ENCODE results near the gene STAG1.
"Not testable (repeated sequence)": the region's sequence is repeated elsewhere in the genome, so short reads cannot be mapped to it uniquely, and the experiment has no call there.

STAG1 gene

GRCh38 chr3:136490646-136491405 lies 261.4 kb downstream of the STAG1 start:
- DNase-seq: no peak

- no peak for DNase-seq
Observed at GRCh38 chr3:136485777-136486176, 266.4 kb downstream of the STAG1 start.

GRCh38 chr3:136476280-136476679 lies 275.9 kb downstream of the STAG1 start:
- DNase-seq: no peak

- DNase-seq: not testable (repeated sequence)
Observed at GRCh38 chr3:136474876-136475275, 277.3 kb downstream of the STAG1 start.

GRCh38 chr3:136473716-136474326 lies 278.4 kb downstream of the STAG1 start:
- DNase-seq: no peak

- DNase-seq: no peak
Observed at GRCh38 chr3:136465296-136465695, 286.9 kb downstream of the STAG1 start.

GRCh38 chr3:136464502-136464901 lies 287.7 kb downstream of the STAG1 start:
- no peak for DNase-seq

- no peak for DNase-seq
Observed at GRCh38 chr3:136463170-136463569, 289.0 kb downstream of the STAG1 start.

- no peak for DNase-seq
Observed at GRCh38 chr3:136457793-136458192, 294.4 kb downstream of the STAG1 start.

- no peak for DNase-seq
Observed at GRCh38 chr3:136456196-136456595, 296.0 kb downstream of the STAG1 start.

GRCh38 chr3:136444581-136444980 lies 307.6 kb downstream of the STAG1 start:
- DNase-seq: no peak

- DNase-seq: no peak
Observed at GRCh38 chr3:136437043-136437442, 315.1 kb downstream of the STAG1 start.

GRCh38 chr3:136434429-136434828 lies 317.7 kb downstream of the STAG1 start:
- no peak for DNase-seq

- no peak for DNase-seq
Observed at GRCh38 chr3:136432685-136433084, 319.5 kb downstream of the STAG1 start.

- DNase-seq: no peak
Observed at GRCh38 chr3:136428167-136428566, 324.0 kb downstream of the STAG1 start.

- no peak for DNase-seq
Observed at GRCh38 chr3:136427236-136427635, 324.9 kb downstream of the STAG1 start.

- no peak for DNase-seq
Observed at GRCh38 chr3:136414476-136414875, 337.7 kb downstream of the STAG1 start.

- DNase-seq: no peak
Observed at GRCh38 chr3:136412307-136412706, 339.9 kb downstream of the STAG1 start.

- DNase-seq: no peak
Observed at GRCh38 chr3:136409549-136409948, 342.6 kb downstream of the STAG1 start.

GRCh38 chr3:136404056-136404455 lies 348.1 kb downstream of the STAG1 start:
- no peak for DNase-seq

- no peak for DNase-seq
Observed at GRCh38 chr3:136396916-136397315, 355.3 kb downstream of the STAG1 start.

GRCh38 chr3:136390574-136390973 lies 361.6 kb downstream of the STAG1 start:
- no peak for DNase-seq

- DNase-seq: no peak
Observed at GRCh38 chr3:136387031-136387430, 365.1 kb downstream of the STAG1 start.

- DNase-seq: peak; percentile 5
Observed at GRCh38 chr3:136385457-136385856, 366.7 kb downstream of the STAG1 start.

- no peak for DNase-seq
Observed at GRCh38 chr3:136381051-136381450, 371.1 kb downstream of the STAG1 start.

Measured in CD4-positive, alpha-beta T cell treated with Interleukin-21 for 1 hour (primary cell).